Astrocyte of the cerebellum (primary cell): ENCODE results near the gene TNFRSF19.

Experiments used
- DNase-seq: peaks from one replicate; pipeline ENCODE4 v3.0.0-alpha.2; 2011; ENCODE audit warnings: low read depth
- H3K4me3 ChIP-seq: 2 replicates; pipeline ENCODE4 v1.5.1; 2011; ENCODE audit warnings: mild to moderate bottlenecking, low read depth, low read length, moderate library complexity
- CTCF ChIP-seq: IDR thresholded peaks from 2 replicates; pipeline ENCODE4 v1.5.1; 2012; ENCODE audit warnings: low read length, low read depth, moderate library complexity, mild to moderate bottlenecking; ENCODE audit errors: missing control alignments
- in situ Hi-C: cut with HindIII; loops from 2 replicates; pipeline ENCODE4 v1.10.0; 2017; ENCODE audit warnings: low sequenced_read_pairs

TNFRSF19 gene

DNA sequence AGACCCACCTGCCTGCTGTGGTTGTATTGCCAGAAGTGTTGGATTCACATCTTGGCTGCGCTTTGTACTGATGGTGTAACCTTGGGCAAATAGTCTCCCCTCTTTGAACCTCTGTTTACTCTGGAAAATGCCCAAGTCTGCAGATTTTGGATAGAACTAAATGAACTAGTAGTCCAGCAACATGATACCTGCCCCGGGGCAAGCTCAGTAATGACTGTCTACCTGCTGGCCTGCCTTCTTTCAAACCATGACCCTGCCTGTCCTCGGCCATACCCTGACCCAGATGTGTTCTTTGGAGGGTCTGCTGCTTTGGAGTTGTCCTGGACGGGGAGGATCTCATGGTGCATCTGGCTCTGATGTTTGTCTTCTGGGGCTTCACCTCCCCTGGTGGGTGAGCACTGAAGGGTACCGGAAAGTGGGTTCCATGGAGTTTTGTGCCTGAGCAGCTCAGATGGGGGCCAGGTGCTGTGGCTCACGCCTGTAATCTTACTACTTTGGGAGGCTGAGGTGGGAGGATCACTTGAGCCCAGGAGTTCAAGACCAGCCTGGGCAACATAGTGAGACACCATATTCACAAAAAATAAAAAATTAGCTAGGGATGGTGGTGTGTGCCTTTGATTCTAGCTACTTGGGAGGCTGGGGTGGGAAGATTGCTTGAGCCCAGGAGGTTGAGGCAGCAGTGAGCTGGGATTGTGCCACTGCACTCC is 59.5 kb downstream of the TNFRSF19 start:
- in situ Hi-C loops, result no loop called here
- no peak for TF ChIP-seq CTCF
- DNase-seq, result no peak
- H3K4me3 ChIP-seq, result no peak overlapping the region

- no peak for TF ChIP-seq CTCF
- DNase-seq, result no peak
- H3K4me3 ChIP-seq, result no peak overlapping the region
- in situ Hi-C loops, result no loop called here
These were observed 60.3 kb downstream of the TNFRSF19 start for GRCh38 chr13:23630349-23631093.

- TF ChIP-seq CTCF, result no peak
- no peak for DNase-seq
- in situ Hi-C loops, result no loop called here
- no peak overlapping the region for H3K4me3 ChIP-seq
These were observed 61.3 kb downstream of the TNFRSF19 start for GRCh38 chr13:23631311-23632047.

GRCh38 chr13:23632048-23632582 is 61.9 kb downstream of the TNFRSF19 start:
- TF ChIP-seq CTCF, result no peak
- H3K4me3 ChIP-seq, result no peak overlapping the region
- in situ Hi-C loops, result no loop called here
- no peak for DNase-seq

DNA sequence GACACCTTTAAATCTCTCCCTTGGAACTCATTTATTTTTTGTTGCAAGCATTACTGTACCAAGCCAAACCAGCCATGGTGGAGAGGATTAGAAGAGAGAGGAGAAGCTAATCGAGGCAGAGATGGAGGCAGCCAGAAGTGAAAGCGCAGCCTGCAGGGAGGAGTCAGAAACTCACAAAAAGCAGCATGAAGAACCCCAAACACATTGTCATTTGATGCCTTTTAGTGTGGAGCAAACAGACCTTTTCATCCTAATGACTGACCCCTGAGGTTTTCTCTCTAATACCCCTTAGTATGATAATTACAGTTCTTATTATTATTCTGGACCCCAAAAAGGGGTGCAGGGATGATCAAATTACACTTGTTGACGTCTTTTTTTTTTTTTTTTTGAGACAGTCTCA is 62.5 kb downstream of the TNFRSF19 start:
- in situ Hi-C loops, result no loop called here
- TF ChIP-seq CTCF, result no peak
- no peak overlapping the region for H3K4me3 ChIP-seq
- DNase-seq, result no peak

- DNase-seq, result no peak
- TF ChIP-seq CTCF, result no peak
- no peak overlapping the region for H3K4me3 ChIP-seq
- in situ Hi-C loops, result no loop called here
These were observed 64.7 kb downstream of the TNFRSF19 start for GRCh38 chr13:23634897-23635296.
